OCI-LY1 (cell line): ENCODE data around the gene HDC.

ENCODE experiments used
- H2AFZ ChIP-seq: fragments of 200-600 bp; sonication (generic), shearing (Covaris generic); 2 replicates; pipeline ENCODE4 v1.6.0; 2014; ENCODE audit warnings: antibody characterized with exemption, mild to moderate bottlenecking, low read length
- H3F3A ChIP-seq: fragments of 200-600 bp; sonication (generic), shearing (Covaris generic); 2 replicates; pipeline ENCODE4 v1.6.0; 2014; ENCODE audit warnings: mild to moderate bottlenecking, antibody characterized with exemption, low read length, moderate library complexity; ENCODE audit not compliant: insufficient read depth
- H3K27ac ChIP-seq: fragments of 200-600 bp; sonication (generic); 2 replicates; pipeline ENCODE4 v1.5.1; 2014; ENCODE audit warnings: low read length, mixed run types, mild to moderate bottlenecking, low read depth; ENCODE audit not compliant: poor library complexity, severe bottlenecking
- H3K27me3 ChIP-seq: fragments of 200-600 bp; sonication (generic); 2 replicates; pipeline ENCODE4 v1.6.0; 2014; ENCODE audit warnings: antibody characterized with exemption, mild to moderate bottlenecking, low read length, moderate library complexity; ENCODE audit not compliant: insufficient read depth
- H3K36me3 ChIP-seq: fragments of 200-600 bp; sonication (generic); 2 replicates; pipeline ENCODE4 v1.6.1; 2014; ENCODE audit warnings: mild to moderate bottlenecking, antibody characterized with exemption, low read length, moderate library complexity, mixed read lengths; ENCODE audit not compliant: insufficient read depth
- H3K4me1 ChIP-seq: fragments of 200-600 bp; sonication (generic); 2 replicates; pipeline ENCODE4 v1.5.1; 2014; ENCODE audit warnings: mild to moderate bottlenecking, low read length, moderate library complexity; ENCODE audit not compliant: insufficient read depth, severe bottlenecking
- H3K4me2 ChIP-seq: fragments of 200-600 bp; sonication (generic), shearing (Covaris generic); 2 replicates; pipeline ENCODE4 v1.6.1; 2014; ENCODE audit warnings: low read length
- H3K4me3 ChIP-seq: fragments of 200-600 bp; sonication (generic); 2 replicates; pipeline ENCODE4 v1.5.1; 2014; ENCODE audit warnings: low read length, low read depth, mild to moderate bottlenecking, mixed read lengths; ENCODE audit not compliant: poor library complexity, severe bottlenecking
- H3K79me2 ChIP-seq: fragments of 200-600 bp; shearing (Covaris generic); 2 replicates; pipeline ENCODE4 v1.6.1; 2016; ENCODE audit warnings: mixed run types, low read length, mixed read lengths; ENCODE audit not compliant: insufficient read depth
- H3K9ac ChIP-seq: fragments of 200-600 bp; sonication (generic), shearing (Covaris generic); 2 replicates; pipeline ENCODE4 v1.6.1; 2014; ENCODE audit warnings: mild to moderate bottlenecking, low read length, mixed read lengths
- H3K9me2 ChIP-seq: fragments of 200-600 bp; sonication (generic), shearing (Covaris generic); 2 replicates; pipeline ENCODE4 v1.6.1; 2014; ENCODE audit warnings: low read depth, mild to moderate bottlenecking, low read length, mixed read lengths
- H3K9me3 ChIP-seq: fragments of 200-600 bp; shearing (Covaris generic); 2 replicates; pipeline ENCODE4 v1.6.1; 2014; ENCODE audit warnings: low read length, mixed read lengths
- H4K20me1 ChIP-seq: fragments of 200-600 bp; sonication (generic), shearing (Covaris generic); 2 replicates; pipeline ENCODE4 v1.6.0; 2016; ENCODE audit warnings: mild to moderate bottlenecking, low read length; ENCODE audit not compliant: insufficient read depth
- EZH2 ChIP-seq: fragments of 200-600 bp; sonication (generic), shearing (Covaris generic); IDR thresholded peaks from 2 replicates; pipeline ENCODE4 v1.8.0; 2017; ENCODE audit warnings: borderline replicate concordance, mixed run types, mild to moderate bottlenecking, antibody characterized with exemption, low read length, moderate library complexity, mixed read lengths
- TF ChIP-seq, protein P1 (sequence below): fragments of 200-600 bp; sonication (generic), shearing (Covaris generic); IDR thresholded peaks from 2 replicates; pipeline ENCODE4 v1.5.1; 2017; ENCODE audit warnings: mild to moderate bottlenecking, antibody characterized with exemption, low read length, moderate library complexity, mixed read lengths

HDC gene

DNA sequence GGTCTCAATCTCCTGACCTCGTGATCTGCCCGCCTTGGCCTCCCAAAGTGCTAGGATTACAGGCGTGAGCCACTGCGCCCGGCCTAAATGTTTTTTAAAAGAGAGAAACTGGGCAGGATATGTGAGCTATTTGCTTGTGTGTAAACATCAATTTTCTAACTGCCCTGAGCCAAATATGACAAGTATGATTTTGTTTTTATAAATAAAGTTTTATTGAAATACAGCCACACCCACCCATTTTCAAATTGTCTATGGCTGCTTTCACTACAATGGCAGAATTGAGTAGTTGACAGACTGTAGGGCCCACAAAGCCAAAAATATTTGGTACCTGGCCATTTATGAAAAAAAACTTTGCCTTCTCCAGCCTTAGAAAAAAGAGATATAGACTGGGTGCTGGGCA, 15.9 kb upstream of the HDC start:
- Histone ChIP-seq H3K9ac (no peak overlapping the region), H3K9me3 (no peaks in the 10 kb centered on the region), H3K4me3 (no peak overlapping the region), H3K79me2 (no peaks in the 10 kb centered on the region), H3F3A (no peaks in the 10 kb centered on the region), H2AFZ (no peak overlapping the region), H4K20me1 (no peaks in the 10 kb centered on the region), H3K27ac (no peak overlapping the region), H3K36me3 (peaks cover 21% of the 10 kb centered on the region; the same call in 1 of the 2 replicates), H3K4me1 (no peaks in the 10 kb centered on the region), H3K27me3 (no peaks in the 10 kb centered on the region), H3K4me2 (no peak overlapping the region), H3K9me2 (no peaks in the 10 kb centered on the region)
- TF ChIP-seq, protein P1, sequence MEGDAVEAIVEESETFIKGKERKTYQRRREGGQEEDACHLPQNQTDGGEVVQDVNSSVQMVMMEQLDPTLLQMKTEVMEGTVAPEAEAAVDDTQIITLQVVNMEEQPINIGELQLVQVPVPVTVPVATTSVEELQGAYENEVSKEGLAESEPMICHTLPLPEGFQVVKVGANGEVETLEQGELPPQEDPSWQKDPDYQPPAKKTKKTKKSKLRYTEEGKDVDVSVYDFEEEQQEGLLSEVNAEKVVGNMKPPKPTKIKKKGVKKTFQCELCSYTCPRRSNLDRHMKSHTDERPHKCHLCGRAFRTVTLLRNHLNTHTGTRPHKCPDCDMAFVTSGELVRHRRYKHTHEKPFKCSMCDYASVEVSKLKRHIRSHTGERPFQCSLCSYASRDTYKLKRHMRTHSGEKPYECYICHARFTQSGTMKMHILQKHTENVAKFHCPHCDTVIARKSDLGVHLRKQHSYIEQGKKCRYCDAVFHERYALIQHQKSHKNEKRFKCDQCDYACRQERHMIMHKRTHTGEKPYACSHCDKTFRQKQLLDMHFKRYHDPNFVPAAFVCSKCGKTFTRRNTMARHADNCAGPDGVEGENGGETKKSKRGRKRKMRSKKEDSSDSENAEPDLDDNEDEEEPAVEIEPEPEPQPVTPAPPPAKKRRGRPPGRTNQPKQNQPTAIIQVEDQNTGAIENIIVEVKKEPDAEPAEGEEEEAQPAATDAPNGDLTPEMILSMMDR, result no peak

DNA sequence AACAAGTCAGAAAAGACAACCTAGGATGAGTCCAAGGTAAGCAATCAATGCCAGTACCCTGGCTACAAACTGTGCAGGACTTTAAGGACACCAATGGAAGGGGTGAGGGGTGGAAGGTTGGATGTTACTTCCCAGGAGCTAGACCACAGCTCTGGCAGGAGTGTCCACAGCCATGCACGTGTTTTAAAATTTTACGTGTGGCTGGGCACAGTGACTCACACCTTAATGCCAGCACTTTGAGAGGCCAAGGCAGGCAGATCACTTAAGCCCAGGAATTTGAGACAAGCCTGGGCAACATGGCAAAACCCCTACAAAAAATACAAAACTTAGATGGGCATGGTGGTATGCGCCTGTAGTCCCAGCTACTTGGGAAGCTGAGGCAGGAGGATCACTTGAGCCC, 14.7 kb upstream of the HDC start:
- Histone ChIP-seq H3K4me1 (no peaks in the 10 kb centered on the region), H4K20me1 (no peaks in the 10 kb centered on the region), H3F3A (no peaks in the 10 kb centered on the region), H3K4me3 (no peak overlapping the region), H3K27ac (no peak overlapping the region), H3K36me3 (peaks cover 13% of the 10 kb centered on the region; the same call in 1 of the 2 replicates), H3K9me2 (no peaks in the 10 kb centered on the region), H3K9me3 (no peaks in the 10 kb centered on the region), H3K9ac (no peak overlapping the region), H3K27me3 (no peaks in the 10 kb centered on the region), H2AFZ (no peak overlapping the region), H3K4me2 (no peak overlapping the region), H3K79me2 (no peaks in the 10 kb centered on the region)
- no peak for TF ChIP-seq EZH2
- TF ChIP-seq, protein P1, result no peak

DNA sequence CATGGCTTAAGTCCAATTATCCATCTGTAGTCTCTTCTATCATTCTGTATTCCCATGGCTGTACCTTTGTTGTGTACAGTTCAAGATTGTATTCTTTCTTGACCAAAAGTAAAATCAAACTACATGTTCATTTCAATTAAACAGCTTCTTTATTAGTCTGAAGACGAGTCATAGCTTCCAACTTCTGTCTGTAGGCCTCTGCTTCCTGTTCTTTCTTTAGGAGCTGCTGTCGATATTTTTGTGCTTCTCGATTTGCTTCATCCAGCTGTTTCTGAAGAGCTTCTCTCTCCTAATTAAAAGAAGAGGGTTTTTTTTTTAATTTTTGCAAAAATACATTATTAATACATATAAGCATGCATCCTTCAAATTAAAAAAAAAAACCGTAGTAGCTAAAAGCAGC, 13.0 kb upstream of the HDC start:
- Histone ChIP-seq H3K36me3 (peaks cover 9% of the 10 kb centered on the region; the same call in 1 of the 2 replicates), H3K79me2 (no peaks in the 10 kb centered on the region), H3K4me2 (no peak overlapping the region), H3K9me2 (no peaks in the 10 kb centered on the region), H4K20me1 (no peaks in the 10 kb centered on the region), H3K27me3 (no peaks in the 10 kb centered on the region), H2AFZ (no peak overlapping the region), H3K27ac (no peak overlapping the region), H3K9me3 (no peaks in the 10 kb centered on the region), H3K4me1 (no peaks in the 10 kb centered on the region), H3F3A (no peaks in the 10 kb centered on the region), H3K9ac (no peak overlapping the region), H3K4me3 (no peak overlapping the region)
- TF ChIP-seq, protein P1, result no peak
- TF ChIP-seq EZH2, result no peak
